PC-3 (cell line): ENCODE measurements around the gene SPDEF. TPM values are rescaled to one million over a fixed set of nuclear protein-coding genes. Genes with fewer than 3 reads are reported as not detected.

Source experiments
- ATAC-seq: fragments of 200-7000 bp; cut with Tn5 transposase; 2 replicates; pipeline ENCODE4 v1.9.1; 2020; ENCODE audit warnings: mild to moderate bottlenecking, moderate library complexity
- BruUV-seq: library from RNA; stranded (reverse); fragments of 400-500 nt; replicated peaks from 2 replicates; lab custom pipeline; 2021; lab: Mats Ljungman, UMichigan
- CTCF ChIA-PET: fragments of 300-600 bp; sonication (Branson Sonifier 250); formaldehyde crosslinking; loops from one replicate; lab custom pipeline; 2022; ENCODE audit warnings: antibody characterized with exemption; lab: Charles Lee
- POLR2A ChIA-PET: fragments of 300-600 bp; sonication (Branson Sonifier 250); formaldehyde crosslinking; loops from one replicate; lab custom pipeline; 2022; ENCODE audit warnings: antibody characterized with exemption; ENCODE audit not compliant: unreplicated experiment; lab: Charles Lee
- DNase-seq: peaks from one replicate; pipeline ENCODE4 v3.0.0-alpha.2; 2015
- H2AFZ ChIP-seq: fragments of 300-600 bp; sonication (generic); 2 replicates; pipeline ENCODE4 v1.6.0; 2016; ENCODE audit warnings: antibody characterized with exemption, low read length
- H3F3A ChIP-seq: fragments of 300-600 bp; sonication (generic); one replicate; pipeline ENCODE4 v1.6.0; 2017; ENCODE audit warnings: antibody characterized with exemption, low read length, control low read depth, mild to moderate bottlenecking; ENCODE audit not compliant: unreplicated experiment
- H3K27ac ChIP-seq: fragments of 300-600 bp; sonication (generic); 2 replicates; pipeline ENCODE4 v1.5.1; 2016; ENCODE audit warnings: mild to moderate bottlenecking, low read length
- H3K27me3 ChIP-seq: fragments of 300-600 bp; sonication (generic); 2 replicates; pipeline ENCODE4 v1.6.1; 2016; ENCODE audit warnings: low read length, mixed read lengths
- H3K36me3 ChIP-seq: fragments of 300-600 bp; sonication (generic); 2 replicates; pipeline ENCODE4 v1.6.1; 2016; ENCODE audit warnings: low read depth, mixed run types, low read length, mixed read lengths
- H3K4me1 ChIP-seq: fragments of 300-600 bp; sonication (generic); 2 replicates; pipeline ENCODE4 v1.5.1; 2016; ENCODE audit warnings: low read length; ENCODE audit not compliant: insufficient read depth
- H3K4me2 ChIP-seq: fragments of 300-600 bp; sonication (generic); 2 replicates; pipeline ENCODE4 v1.6.0; 2016; ENCODE audit warnings: low read length
- H3K4me3 ChIP-seq: fragments of 300-600 bp; sonication (generic); 2 replicates; pipeline ENCODE4 v1.5.1; 2016; ENCODE audit warnings: mild to moderate bottlenecking, low read length, mixed read lengths
- H3K79me2 ChIP-seq: fragments of 300-600 bp; sonication (generic); 2 replicates; pipeline ENCODE4 v1.6.1; 2017; ENCODE audit warnings: low read length, mixed read lengths
- H3K9ac ChIP-seq: fragments of 300-600 bp; sonication (generic); 2 replicates; pipeline ENCODE4 v1.6.0; 2016; ENCODE audit warnings: mild to moderate bottlenecking, low read length
- H3K9me2 ChIP-seq: fragments of 300-600 bp; sonication (generic); replicated peaks from 2 replicates; pipeline ENCODE4 v1.6.1; 2016; ENCODE audit warnings: mixed run types, low read length, mixed read lengths
- H3K9me3 ChIP-seq: fragments of 300-600 bp; sonication (generic); 2 replicates; pipeline ENCODE4 v1.6.1; 2016; ENCODE audit warnings: low read length, mixed read lengths
- H4K20me1 ChIP-seq: fragments of 300-600 bp; sonication (generic); 2 replicates; pipeline ENCODE4 v1.6.1; 2016; ENCODE audit warnings: low read length, mixed read lengths
- CTCF ChIP-seq: fragments of 300-600 bp; sonication (generic); conservative IDR thresholded peaks from 2 replicates; pipeline ENCODE4 v1.5.1; 2017; ENCODE audit warnings: antibody characterized with exemption, low read depth, mild to moderate bottlenecking, low read length
- EZH2 ChIP-seq: fragments of 300-600 bp; sonication (generic); IDR thresholded peaks from one replicate; pipeline ENCODE4 v1.6.1; 2017; ENCODE audit warnings: antibody characterized with exemption, mild to moderate bottlenecking, low read length; ENCODE audit not compliant: unreplicated experiment
- EZH2phosphoT487 ChIP-seq: fragments of 300-600 bp; sonication (generic); IDR thresholded peaks from 2 replicates; pipeline ENCODE4 v1.6.1; 2018; ENCODE audit warnings: mild to moderate bottlenecking, antibody characterized with exemption, low read length, borderline replicate concordance
- intact Hi-C: fragments of 100-400 bp; cut with micrococcal nuclease; formaldehyde crosslinking; loops from 2 replicates; pipeline ENCODE4 v1.9.0; 2023
- total RNA-seq: library from RNA; depleted of rRNA; stranded (reverse); fragments of >200 nt; gene quantifications from 2 replicates; pipeline ENCODE4 v1.2.3, GENCODE V29; 2014

The SPDEF gene
- total RNA-seq, 1 experiment from 2014 or later, result 190 TPM

- H2AFZ ChIP-seq, result no peak overlapping the region
- TF ChIP-seq EZH2phosphoT487 (no peak), EZH2 (no peak), CTCF (no peak)
- CTCF ChIA-PET, result no interaction called here
- no peaks in the 10 kb centered on the region for H3F3A ChIP-seq
- no peak overlapping the region for H3K4me2 ChIP-seq
- ATAC-seq (no peak), DNase-seq (no peak)
- no peak overlapping the region for H3K4me3 ChIP-seq
- no peaks in the 10 kb centered on the region for H3K9me2 ChIP-seq
- no peaks in the 10 kb centered on the region for H3K79me2 ChIP-seq
- H3K9me3 ChIP-seq, result no peaks in the 10 kb centered on the region
- H4K20me1 ChIP-seq, result no peaks in the 10 kb centered on the region
- H3K9ac ChIP-seq, result no peak overlapping the region
- H3K27ac ChIP-seq, result no peak overlapping the region
- intact Hi-C loops, result no loop called here
- H3K27me3 ChIP-seq, result no peaks in the 10 kb centered on the region
- H3K36me3 ChIP-seq, result no peaks in the 10 kb centered on the region
- no peaks in the 10 kb centered on the region for H3K4me1 ChIP-seq
- POLR2A ChIA-PET, result interaction anchor here (0.6 kb wide), 1 partner anchor 247 kb away, joined by 5 read pairs; no protein-coding TSS in a partner anchor
- no TSS peak for BruUV-seq
These were observed 17.5 kb upstream of the SPDEF start for GRCh38 chr6:34573567-34574183.

GRCh38 chr6:34572585-34572984, 16.5 kb upstream of the SPDEF start:
- H3K9ac ChIP-seq, result no peak overlapping the region
- intact Hi-C loops, result no loop called here
- H3K4me2 ChIP-seq, result no peak overlapping the region
- CTCF ChIA-PET, result no interaction called here
- POLR2A ChIA-PET, result no interaction called here
- no peaks in the 10 kb centered on the region for H3K27me3 ChIP-seq
- no peaks in the 10 kb centered on the region for H3K9me3 ChIP-seq
- no peak overlapping the region for H3K4me3 ChIP-seq
- no peaks in the 10 kb centered on the region for H3K79me2 ChIP-seq
- DNase-seq (no peak), ATAC-seq (no peak)
- H3K4me1 ChIP-seq, result no peaks in the 10 kb centered on the region
- TF ChIP-seq CTCF (no peak), EZH2phosphoT487 (no peak), EZH2 (no peak)
- H3K9me2 ChIP-seq, result no peaks in the 10 kb centered on the region
- no peaks in the 10 kb centered on the region for H3K36me3 ChIP-seq
- no peak overlapping the region for H2AFZ ChIP-seq
- BruUV-seq, result no TSS peak
- no peaks in the 10 kb centered on the region for H4K20me1 ChIP-seq
- H3F3A ChIP-seq, result no peaks in the 10 kb centered on the region
- no peak overlapping the region for H3K27ac ChIP-seq

GRCh38 chr6:34572021-34572420, 15.9 kb upstream of the SPDEF start:
- H4K20me1 ChIP-seq, result no peaks in the 10 kb centered on the region
- no peaks in the 10 kb centered on the region for H3K9me3 ChIP-seq
- ChIA-PET POLR2A (no interaction called here), CTCF (no interaction called here)
- H3K4me2 ChIP-seq, result no peak overlapping the region
- no peaks in the 10 kb centered on the region for H3K79me2 ChIP-seq
- no peaks in the 10 kb centered on the region for H3K27me3 ChIP-seq
- no peaks in the 10 kb centered on the region for H3K9me2 ChIP-seq
- H2AFZ ChIP-seq, result no peak overlapping the region
- TF ChIP-seq EZH2, result no peak
- no peak for TF ChIP-seq CTCF
- TF ChIP-seq EZH2phosphoT487, result no peak
- ATAC-seq, result no peak
- no peak overlapping the region for H3K4me3 ChIP-seq
- H3K9ac ChIP-seq, result no peak overlapping the region
- H3F3A ChIP-seq, result no peaks in the 10 kb centered on the region
- intact Hi-C loops, result no loop called here
- no TSS peak for BruUV-seq
- DNase-seq, result no peak
- H3K4me1 ChIP-seq, result no peaks in the 10 kb centered on the region
- no peak overlapping the region for H3K27ac ChIP-seq
- H3K36me3 ChIP-seq, result no peaks in the 10 kb centered on the region
